GM18858 (cell line): Measurements from ENCODE around the gene IGSF9B.

Experiments used
- ATAC-seq: cut with Tn5 transposase; IDR thresholded peaks from one replicate; pipeline ENCODE4 v1.9.1; 2021; ENCODE audit not compliant: unreplicated experiment

Gene IGSF9B

DNA sequence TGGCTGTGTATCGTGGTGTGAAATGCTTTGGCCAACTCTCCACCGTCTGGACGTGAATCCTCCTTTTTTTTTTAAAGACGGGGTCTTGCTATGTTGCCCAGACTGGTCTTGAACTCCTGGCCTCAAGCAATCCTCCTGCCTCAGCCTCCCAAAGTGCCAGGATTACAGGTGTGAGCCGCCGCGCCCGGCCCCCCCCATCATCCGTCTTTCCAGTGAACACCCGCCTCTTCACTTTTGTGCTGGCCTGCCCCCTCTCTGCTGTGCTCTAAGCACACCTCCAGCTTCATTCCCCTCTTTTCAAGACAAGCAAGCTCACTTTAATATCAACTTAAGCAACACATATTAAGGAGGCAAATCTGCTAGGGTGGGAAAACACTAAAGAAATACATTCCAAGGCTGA lies 35.3 kb downstream of the IGSF9B start:
- no peak for ATAC-seq

DNA sequence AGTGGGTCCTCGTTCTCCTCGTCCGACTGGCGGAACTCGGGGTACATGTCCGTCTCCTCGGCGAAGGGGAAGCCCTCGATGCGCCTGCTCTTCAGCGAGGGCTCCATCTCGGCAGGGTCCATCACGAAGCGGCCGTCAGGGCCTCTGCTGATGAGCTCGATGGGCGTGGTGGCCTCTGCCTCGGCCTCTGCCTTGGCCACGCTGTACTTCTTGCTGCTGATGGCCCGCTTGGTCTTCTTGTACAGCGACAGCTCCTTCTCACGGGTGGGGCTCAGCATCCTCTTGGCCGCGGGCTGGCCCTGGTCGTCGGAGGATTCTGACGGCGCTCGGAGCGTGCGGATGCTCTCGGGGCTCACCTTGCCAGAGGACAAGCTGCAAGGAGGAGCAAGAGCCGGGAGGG lies 35.7 kb downstream of the IGSF9B start:
- no peak for ATAC-seq

DNA sequence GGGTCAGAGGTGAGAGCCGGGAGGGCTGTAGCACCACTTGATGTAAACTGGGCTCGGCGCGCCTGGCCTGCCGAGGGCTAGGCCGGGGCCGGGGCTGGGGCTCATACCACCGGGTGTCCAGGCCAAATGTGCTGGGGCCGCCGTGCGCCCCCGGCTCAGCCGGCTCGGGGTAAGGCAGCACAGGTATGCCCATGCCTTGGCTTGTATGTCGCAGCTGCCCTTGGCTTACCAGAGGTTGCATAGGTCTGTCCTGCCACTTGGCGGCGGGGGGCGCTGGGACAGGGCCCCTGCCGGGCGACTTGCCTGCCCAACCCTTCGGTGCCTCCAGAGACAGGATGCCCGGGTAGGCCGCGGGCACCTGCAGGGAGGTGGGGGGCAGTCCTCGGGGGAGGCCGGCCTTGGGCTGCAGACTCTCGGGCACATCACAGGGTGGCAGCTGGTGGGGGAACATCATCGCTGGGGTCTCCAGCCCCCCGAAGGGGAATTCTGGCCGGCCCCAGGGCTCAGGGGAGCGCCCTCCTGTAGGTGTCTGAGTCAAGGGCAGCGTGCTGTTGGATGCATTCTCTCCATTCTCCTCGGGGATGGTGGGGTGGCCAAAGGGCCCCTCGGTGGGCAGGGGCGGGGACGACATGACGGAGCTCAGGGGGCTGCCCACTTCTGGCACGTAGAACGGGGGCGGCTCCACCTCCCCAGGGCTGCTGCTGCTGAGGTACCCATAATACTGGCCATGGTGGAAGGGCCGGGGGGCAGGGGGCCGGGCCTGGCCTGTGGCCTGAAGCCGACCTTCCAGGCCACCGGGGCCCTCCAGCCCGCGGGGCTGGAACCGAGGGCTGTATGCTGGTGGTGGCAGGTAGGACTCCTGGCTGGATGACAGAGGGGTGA lies 36.4 kb downstream of the IGSF9B start:
- ATAC-seq: no peak

DNA sequence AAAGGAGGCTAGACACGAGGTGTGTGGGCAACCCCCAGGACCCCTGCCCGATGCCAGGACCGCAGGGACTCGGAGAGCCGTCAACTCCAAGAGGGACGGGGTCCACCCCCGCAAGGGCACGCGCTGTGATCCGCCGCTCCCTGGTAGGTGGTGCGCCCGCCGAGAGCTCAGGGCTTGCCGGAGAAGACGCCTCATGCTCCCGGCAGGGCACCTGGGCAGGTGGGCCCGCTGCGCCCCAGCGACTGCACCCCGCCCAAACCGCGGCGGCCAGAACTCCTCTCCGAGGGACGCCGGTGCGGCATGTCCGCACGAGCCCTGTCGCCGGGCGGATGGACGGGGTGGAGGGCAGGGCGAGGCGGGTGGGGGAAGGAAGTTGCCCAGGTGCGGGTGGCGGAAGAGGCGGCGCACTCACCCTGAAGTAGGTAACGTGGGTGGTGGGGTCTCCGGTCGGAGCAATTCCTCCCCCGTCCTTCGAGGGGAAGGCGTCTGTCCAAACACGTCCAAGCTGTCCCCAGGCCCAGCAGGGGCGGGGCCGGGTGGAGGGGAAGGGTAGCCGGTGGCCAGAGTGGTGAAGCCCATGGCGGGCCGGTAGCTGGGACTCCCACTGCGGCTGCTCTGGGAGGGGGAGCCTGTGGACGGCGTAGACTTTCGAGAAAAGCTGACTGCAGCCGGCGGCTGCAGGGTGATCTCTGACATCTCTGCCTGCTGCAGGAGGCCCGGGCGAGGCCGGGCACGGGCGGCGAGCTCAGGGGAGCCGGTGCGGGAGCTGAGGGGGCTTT lies 37.2 kb downstream of the IGSF9B start:
- ATAC-seq: no peak

DNA sequence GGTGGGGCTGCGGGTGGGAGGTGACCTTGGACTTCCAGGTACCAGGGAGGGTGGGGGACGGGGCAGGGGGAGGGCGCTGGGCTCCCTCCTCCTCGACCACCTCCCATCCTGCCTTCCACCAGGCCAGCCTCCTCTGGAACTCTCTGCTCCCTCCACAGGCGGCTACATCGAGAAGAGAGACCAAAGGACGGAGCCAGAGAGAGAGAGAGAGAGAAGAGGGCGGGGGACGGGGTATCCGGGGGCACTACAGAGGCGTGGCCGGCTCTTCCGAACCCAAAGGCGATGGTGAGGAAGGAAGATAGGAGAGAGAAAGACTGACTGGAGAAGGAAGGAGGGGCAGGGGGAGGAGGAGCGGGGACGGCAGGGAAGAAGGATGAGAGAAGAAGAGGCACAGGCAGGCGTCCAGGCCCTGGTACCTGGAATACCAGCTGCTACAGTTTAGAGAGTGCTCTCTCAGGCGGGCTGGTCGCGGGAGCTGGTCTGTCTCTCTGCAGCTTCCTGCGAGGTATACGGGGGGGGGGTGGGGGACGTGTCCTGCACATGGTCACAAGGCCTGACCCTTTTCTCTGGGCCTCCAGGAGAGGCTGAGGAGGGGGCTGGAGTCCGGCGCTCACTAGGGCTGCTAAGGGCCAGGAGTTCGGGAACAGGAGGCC lies 38.0 kb downstream of the IGSF9B start:
- no peak for ATAC-seq

DNA sequence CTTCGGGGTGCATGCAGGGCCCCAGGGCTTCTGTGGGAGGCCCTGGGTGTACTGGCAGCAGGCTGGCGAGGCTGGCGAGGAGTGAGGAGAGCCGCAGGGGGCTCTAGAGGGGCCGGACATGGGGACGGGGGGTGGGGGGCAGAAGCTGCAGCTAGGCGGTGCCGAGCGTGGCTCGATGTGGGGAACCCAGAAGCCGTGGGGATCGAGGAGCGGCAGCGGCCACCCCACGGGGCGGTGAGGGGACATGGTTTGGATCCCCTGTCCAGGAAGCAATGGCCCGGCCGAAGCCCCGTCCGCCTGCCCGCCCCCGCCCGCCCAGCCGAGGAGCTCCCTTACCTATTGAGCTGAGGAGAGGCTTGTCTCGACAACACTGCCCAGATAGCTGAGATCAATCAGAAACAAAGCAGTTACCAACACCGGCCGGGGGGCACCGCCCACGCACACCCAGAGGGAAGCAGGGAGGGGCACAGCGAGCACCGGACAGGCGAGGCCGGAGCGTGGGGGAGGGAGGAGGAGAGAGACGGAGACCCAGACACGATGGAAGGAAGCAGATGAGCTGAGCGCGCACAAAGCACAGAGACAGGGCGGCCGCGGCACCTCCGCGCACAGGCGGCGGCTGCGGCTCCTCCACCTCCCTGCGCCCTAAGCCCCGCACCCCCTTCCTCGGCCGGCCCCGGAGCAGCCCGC lies 38.7 kb downstream of the IGSF9B start:
- ATAC-seq: no peak

DNA sequence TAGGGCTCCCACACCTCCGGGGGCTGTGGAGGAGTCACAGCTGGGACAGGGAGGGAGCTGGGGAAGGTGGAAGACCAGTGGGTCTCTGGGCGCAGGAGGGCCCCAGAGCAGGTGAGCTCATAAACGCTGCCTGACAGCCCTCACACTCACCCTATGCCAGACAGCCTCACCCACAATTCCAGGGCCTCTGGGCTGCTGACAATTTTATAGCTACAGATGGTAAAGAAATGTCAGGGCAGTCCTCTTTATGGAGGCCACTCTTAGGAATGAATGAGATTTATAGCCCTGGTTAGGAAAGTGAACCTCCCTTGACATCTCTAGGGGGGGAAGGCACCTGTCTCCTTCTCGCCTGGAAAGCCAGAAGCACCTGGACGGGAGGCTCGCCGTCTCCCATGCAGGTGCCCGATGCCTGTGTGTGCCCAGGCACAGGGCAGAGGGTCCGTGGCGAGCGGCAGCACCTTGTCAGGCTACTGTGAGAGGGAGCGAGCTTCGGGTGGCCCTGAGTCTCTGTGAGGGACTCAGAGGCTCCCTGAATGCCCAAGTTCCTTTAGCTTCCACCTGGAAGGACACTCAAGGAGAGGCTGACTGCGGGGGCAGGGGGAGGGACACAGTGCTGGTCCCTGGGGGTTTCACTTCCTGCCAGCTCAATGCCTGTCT lies 39.9 kb downstream of the IGSF9B start:
- ATAC-seq: no peak

DNA sequence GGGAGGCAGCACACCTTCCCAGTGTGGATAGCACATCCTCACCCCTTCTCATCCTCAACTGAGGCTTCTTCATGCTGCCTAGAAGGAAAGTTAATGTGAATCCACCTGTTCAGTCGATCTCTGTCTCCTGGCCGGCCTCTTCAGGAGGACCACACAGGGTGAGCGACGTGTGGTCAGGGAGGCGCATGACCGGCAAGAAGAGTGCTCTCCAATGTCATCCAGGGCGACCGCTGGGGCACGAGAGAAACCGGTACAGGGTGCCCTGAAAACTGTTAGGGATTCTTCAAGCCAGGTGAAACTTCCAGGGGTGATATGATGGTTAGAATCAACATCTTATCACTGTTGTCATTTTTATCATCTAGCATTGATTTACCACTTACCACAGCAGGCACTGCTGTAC lies 43.0 kb downstream of the IGSF9B start:
- no peak for ATAC-seq

DNA sequence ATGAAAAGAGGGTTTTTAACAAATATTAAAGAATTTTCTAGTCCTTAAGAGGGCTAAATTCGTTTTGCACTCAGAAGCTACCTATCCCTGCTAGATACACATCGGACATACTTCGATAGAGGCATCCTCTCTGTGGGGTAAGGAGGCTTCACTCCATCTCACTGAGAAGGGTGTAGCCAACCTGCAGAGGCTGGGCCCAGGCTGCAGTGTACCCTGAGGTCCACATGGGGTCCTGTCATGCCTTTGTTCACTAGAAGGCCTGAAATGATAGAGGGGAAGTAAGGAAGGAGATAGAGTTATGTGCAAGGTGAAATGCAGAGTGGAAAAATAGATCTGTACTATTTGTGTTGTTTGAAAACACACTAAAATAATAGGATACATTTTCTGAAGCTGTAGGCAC lies 45.6 kb downstream of the IGSF9B start:
- ATAC-seq: no peak

DNA sequence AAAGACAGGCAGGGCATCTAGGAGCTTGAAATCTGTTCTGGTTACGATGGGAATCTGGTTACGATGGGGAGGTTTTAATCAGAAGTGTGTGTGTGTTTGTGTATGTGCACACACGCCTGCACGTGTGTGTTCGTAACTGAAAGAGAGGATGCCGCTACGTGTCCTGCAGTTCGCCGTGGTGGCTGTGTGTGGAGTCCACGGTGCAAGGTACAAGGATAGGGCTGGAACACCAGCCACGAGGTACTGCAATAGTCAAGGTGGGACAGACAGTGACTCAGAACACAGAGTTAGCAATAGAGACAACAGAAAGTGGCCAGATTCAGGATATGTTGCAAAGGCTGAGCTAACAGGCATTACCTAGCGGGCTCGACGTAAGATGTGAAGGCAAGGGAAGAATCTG lies 46.7 kb downstream of the IGSF9B start:
- ATAC-seq: no peak

DNA sequence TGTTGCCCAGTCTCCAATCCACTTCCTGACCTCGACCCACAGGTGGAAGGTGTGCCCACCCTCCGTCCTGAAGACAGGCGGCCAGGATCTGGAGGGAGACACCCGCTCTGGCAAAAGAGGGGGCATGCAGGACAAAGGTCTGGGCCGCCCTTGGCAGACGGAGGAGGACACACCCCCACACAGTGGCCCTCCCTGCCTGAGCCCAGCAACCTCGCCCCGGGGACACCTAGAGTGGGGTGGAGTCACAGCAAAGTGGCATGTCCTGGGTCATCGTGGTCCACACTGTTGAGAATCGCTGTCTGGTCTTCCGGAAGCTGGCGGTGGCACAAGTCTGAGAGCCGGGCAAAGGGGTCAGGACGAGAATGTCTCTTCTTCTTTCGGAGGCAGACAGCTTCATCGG lies 47.9 kb downstream of the IGSF9B start:
- ATAC-seq: no peak

DNA sequence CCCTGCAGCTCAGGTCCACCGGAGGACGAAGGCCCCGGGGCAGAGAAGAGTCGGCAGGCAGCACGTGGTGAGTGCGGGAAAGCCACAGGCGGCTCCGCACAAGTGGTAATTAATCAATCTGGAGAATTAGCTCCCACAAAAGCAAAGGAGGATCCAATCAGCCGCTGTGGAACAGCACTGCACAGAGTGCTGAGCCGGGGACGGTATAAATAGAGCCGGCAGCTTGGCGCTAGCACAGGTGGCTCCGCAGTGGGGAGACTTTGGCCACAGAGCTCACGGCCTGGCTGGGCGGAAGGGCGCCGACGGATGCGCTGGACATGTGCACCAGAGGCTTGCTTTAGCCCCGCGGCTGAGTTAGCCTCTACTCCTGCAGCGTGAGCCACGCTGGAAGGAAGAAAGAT lies 48.9 kb downstream of the IGSF9B start:
- no peak for ATAC-seq

DNA sequence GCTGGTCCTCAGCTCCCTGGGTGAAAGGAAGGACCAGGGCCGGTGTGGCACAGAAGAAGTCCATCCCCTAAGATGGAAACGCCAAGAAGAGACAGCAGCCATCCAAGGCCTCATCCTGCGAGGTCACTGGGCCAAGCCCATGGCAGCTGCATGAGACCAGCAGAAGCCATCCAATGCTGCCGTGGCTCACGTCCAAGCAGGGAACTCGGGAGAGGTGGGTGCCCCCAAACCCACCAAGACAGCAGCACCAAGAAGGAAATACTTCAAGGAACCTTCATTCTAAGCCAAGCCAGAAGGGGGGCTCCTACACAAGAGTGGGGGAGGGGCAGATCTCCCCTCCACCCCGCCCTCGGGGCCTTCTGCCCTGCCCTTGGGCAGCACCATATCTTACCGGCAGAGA lies 49.6 kb downstream of the IGSF9B start:
- no peak for ATAC-seq

DNA sequence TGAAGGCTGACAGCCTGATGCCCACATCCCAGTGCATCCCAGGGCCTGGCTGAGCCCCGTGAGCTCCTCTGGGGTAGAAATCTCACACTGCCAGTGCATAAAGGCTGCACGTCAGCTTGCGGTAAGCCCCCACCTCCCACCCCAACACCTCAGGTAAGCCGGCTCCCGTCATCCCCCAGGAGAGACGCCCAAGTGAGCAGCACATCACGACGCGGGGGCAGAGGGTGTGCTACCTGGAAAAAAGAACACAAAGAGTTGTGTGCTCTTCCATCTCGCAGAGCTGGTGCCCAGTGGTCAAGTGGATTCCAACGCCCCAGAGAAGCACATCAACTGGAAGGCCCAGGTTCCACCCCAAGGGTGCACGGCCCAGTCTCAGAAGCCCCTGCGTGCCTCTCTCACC lies 50.0 kb downstream of the IGSF9B start:
- no peak for ATAC-seq

DNA sequence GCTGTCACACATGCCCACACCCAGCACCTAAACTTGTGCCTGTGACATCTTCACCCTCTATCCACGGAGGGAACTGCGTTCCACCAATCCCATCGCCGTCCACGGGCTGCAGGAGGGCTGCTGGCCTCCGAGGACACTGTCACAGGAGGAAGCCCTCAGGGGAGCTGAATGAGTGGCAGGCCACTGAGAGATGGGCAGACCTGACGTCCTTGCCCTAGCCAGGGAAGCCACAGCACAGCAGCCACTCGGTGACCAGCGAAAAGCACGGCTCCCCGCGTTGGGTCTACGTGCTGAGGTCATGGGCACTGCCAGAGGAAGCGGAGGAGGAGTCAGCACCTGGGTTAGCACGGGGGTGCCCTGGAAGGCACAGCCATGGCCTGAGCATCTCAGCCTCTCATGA lies 50.5 kb downstream of the IGSF9B start:
- ATAC-seq: no peak

DNA sequence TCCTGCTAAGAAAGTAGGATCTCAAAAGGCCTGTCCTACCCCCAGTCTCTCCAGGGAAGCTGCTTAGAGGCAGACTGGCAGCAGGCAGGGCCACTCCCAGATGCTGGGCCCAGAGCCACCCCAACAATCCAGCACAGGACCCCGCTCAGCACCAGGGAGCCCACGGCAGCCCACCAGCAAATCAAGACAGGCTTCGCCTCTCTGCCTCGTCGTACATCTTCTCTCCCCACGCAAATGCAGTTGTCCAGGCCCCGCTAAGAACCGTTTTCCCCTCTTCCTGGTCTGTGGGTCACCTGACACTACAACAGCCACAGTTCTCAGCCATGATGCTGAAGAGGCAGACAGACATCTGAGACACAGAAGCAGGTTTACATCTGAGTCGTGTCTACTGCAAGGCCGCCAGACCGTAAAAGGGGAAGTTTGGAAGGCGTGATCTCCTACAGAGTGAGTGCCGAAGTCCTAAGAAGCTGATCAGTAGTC lies 51.1 kb downstream of the IGSF9B start:
- no peak for ATAC-seq

DNA sequence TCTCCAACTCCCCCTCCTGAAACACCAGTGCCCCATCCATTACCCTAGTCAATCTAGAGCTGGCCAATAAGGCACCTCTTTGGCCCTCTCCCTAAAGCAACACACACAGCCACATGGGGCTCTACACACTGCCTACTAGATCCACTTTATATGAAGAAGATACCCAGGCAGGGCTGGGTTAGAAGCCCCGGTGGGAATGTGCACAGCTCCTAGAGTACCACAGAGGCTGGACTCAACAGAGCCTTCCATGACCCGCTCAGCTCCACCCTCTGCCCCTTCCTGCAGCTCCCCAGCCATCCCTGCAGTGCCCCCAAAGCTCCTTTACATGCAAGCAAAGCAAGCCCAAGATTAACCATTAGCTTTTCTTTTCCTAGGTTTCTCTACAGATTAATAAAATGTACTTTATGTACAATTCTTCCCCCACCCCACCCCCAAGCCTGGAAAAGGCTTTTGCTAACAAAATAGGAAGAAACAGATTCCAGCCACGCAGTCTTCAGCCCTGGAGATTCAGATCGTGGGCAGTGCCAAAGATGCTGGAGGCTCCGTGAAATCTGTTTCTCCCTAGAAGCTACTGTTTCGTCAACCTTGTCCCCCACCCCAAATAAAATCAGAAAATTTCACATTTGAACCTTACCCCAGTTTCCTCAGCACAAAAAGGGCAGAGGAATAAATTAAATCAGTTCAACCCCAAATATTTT lies 51.8 kb downstream of the IGSF9B start:
- no peak for ATAC-seq

DNA sequence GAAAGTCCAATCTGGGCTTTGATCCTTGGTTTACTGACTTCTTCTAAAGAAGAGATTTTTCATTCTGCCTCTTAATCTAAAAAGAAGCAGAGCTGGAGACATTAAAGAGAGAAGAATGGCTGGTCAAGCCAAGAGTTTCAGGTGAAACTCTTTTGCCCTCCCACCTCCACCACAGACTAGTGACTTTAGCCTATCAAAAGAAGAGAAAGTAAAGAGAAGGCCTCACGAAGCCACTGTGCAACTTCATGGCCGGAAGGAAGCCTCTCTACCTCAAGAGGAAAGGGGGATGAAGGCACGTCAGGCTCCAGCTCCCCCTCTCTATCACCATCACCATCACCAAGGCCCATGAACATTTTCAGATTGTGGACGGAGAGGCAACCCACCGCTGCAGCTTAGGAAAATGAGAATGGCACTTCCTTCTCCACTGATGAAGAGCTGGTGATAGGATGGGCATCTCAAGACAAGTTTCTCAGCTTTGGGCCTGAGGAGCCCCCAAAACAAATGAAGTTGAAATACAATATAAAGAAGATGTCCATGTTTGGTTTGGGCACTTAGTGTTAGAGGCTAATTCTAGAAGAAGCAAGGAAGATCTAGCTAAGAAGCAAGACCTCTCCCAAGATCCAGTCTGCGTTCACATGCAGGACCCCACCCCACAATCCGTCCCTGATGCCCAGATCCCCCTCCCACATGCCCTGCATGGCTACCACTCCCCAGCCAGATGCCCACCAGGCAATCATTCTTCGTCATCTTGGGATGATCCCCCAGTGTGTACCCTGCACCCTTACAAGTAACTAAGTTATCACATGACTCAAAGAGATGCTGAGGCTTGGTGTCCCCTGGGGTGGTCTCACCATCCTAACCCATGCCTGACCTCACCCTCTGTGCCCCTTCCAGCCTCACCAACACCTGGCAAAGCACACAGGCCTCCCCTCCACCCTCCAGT lies 52.6 kb downstream of the IGSF9B start:
- no peak for ATAC-seq

DNA sequence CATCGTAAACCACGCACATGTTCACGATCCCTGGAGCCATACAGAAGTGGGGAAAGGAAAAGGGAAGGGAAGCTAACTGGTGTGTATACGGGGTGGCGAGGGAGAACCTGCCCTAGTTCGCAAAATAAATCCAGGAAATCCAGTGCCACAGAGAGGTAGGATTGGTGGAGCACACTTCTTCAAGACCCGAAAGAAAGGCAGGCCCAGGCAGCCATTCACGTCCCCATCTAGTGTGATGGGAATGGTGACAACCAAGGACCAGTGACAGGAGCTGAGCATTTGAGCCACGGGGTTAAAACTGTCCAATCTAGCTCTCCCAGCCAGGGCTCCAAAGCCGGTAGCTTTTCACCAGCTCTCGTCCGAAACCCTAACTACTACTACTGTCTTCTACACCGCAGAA lies 53.7 kb downstream of the IGSF9B start:
- ATAC-seq: no peak
